ENCODE measurements around the gene OR2H2.
A peak's percentile ranks its signal among the peaks of the same experiment; 100 is the strongest.

OR2H2 gene

GRCh38 chr6:29593199-29593855 lies 8.4 kb downstream of the OR2H2 start:
- DNase-seq: no peak

- no peak for DNase-seq
These were observed 11.5 kb downstream of the OR2H2 start for GRCh38 chr6:29596381-29596900.

- DNase-seq: no peak
These were observed 12.3 kb downstream of the OR2H2 start for GRCh38 chr6:29597184-29597583.

- no peak for DNase-seq
These were observed 13.3 kb downstream of the OR2H2 start for GRCh38 chr6:29598172-29598747.

- DNase-seq: peak; percentile 15
These were observed 17.8 kb downstream of the OR2H2 start for GRCh38 chr6:29602564-29603361.

- DNase-seq: no peak
These were observed 18.5 kb downstream of the OR2H2 start for GRCh38 chr6:29603456-29603855.

- DNase-seq: no peak
These were observed 19.0 kb downstream of the OR2H2 start for GRCh38 chr6:29603930-29604329.

GRCh38 chr6:29608131-29608530 lies 23.2 kb downstream of the OR2H2 start:
- DNase-seq: no peak

- no peak for DNase-seq
These were observed 25.6 kb downstream of the OR2H2 start for GRCh38 chr6:29610540-29610939.

GRCh38 chr6:29611426-29611825 lies 26.5 kb downstream of the OR2H2 start:
- no peak for DNase-seq

- DNase-seq: no peak
These were observed 33.0 kb downstream of the OR2H2 start for GRCh38 chr6:29617782-29618554.

GRCh38 chr6:29619578-29620160 lies 34.7 kb downstream of the OR2H2 start:
- no peak for DNase-seq

GRCh38 chr6:29620630-29621029 lies 35.7 kb downstream of the OR2H2 start:
- DNase-seq: no peak

- no peak for DNase-seq
These were observed 39.6 kb downstream of the OR2H2 start for GRCh38 chr6:29624520-29624961.

GRCh38 chr6:29625337-29625930 lies 40.5 kb downstream of the OR2H2 start:
- DNase-seq: no peak

- peak; percentile 25 for DNase-seq
These were observed 42.2 kb downstream of the OR2H2 start for GRCh38 chr6:29626948-29627754.

GRCh38 chr6:29627755-29628418 lies 43.0 kb downstream of the OR2H2 start:
- peak; percentile 93 for DNase-seq

GRCh38 chr6:29628419-29629281 lies 43.7 kb downstream of the OR2H2 start:
- DNase-seq: peak; percentile 83

- DNase-seq: peak; percentile 26
These were observed 44.6 kb downstream of the OR2H2 start for GRCh38 chr6:29629571-29629970.

- no peak for DNase-seq
These were observed 45.4 kb downstream of the OR2H2 start for GRCh38 chr6:29630315-29630714.
